Transverse colon (tissue), 4 donors: ENCODE measurements around the gene RAB6B.

Experiments used
- CTCF ChIP-seq, 5 experiments: fragments of 200-600 bp in 3 of 5; fragments of 450-650 bp in 2 of 5; sonication (generic) in 3 of 5; IDR thresholded peaks; 1 replicate in 2 of 5; 2 replicates in 3 of 5; pipeline ENCODE4 v1.5.1; 2016 to 2017; ENCODE audit warnings: antibody characterized with exemption in 5 of 5, inconsistent platforms in 3 of 5, mild to moderate bottlenecking in 2 of 5, moderate library complexity in 1 of 5
- EP300 ChIP-seq: sonication (generic); formaldehyde crosslinking; IDR thresholded peaks from one replicate; pipeline ENCODE4 v1.6.1; 2017; ENCODE audit warnings: antibody characterized with exemption, low read depth
- POLR2AphosphoS5 ChIP-seq, 3 donors: sonication (generic); formaldehyde crosslinking; IDR thresholded peaks; one replicate each; pipeline ENCODE4 v1.6.1; 2016; ENCODE audit warnings: antibody characterized with exemption in 3 of 3

DNA sequence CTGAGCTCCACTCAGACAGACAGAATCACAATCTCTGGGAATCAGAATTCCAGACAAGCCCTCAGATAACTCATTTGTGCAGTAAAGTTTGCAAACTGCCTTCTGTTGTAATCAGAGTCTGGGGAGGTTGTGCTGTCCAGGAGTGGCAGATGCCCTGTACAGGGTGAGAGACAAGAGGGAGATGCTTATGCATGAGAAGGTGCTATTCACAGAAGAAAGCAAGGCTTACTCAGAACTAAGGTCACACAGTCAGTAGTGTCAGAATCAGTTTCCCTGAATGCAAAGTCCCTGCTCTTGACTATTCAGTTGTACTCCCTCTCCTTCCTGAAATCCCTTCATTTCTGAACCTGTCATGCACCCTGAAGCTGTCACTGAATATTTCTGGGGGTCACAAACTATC lies 46.3 kb downstream of the RAB6B start:
- TF ChIP-seq POLR2AphosphoS5 (IDR thresholded peaks at IDR 0.05) (no peak), EP300 (no peak), CTCF (IDR thresholded peaks at IDR 0.05) (no peak)
